Stimulated activated CD4-positive, alpha-beta T cell treated with anti-CD3 and anti-CD28 coated beads, TNF-alpha, amount 100 ng/mL, for 1 hour (primary cell): ENCODE measurements around the gene SAGE1.
"Not testable (repeated sequence)": the region's sequence is repeated elsewhere in the genome, so short reads cannot be mapped to it uniquely, and the experiment has no call there.

Source experiments
- DNase-seq, 3 donors: peaks; one replicate each; pipeline ENCODE4 v3.0.0-alpha.2; 2020; ENCODE audit warnings: low read depth in 3 of 3, low spot score in 1 of 3

The SAGE1 gene, protein sequence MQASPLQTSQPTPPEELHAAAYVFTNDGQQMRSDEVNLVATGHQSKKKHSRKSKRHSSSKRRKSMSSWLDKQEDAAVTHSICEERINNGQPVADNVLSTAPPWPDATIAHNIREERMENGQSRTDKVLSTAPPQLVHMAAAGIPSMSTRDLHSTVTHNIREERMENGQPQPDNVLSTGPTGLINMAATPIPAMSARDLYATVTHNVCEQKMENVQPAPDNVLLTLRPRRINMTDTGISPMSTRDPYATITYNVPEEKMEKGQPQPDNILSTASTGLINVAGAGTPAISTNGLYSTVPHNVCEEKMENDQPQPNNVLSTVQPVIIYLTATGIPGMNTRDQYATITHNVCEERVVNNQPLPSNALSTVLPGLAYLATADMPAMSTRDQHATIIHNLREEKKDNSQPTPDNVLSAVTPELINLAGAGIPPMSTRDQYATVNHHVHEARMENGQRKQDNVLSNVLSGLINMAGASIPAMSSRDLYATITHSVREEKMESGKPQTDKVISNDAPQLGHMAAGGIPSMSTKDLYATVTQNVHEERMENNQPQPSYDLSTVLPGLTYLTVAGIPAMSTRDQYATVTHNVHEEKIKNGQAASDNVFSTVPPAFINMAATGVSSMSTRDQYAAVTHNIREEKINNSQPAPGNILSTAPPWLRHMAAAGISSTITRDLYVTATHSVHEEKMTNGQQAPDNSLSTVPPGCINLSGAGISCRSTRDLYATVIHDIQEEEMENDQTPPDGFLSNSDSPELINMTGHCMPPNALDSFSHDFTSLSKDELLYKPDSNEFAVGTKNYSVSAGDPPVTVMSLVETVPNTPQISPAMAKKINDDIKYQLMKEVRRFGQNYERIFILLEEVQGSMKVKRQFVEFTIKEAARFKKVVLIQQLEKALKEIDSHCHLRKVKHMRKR

GRCh38 chrX:135893294-135893817, at the start of gene SAGE1, which contains the start of gene CT45A10:
Gene SAGE1, plus strand, starts transcription at chrX:135893716. Its CDS starts 2,527 bp downstream, at chrX:135896243.
Gene CT45A10, minus strand, starts transcription at chrX:135893444. Its CDS starts 8,100 bp downstream, at chrX:135885344.
- no peak for DNase-seq

- not testable (repeated sequence) for DNase-seq
These were observed 39.1 kb upstream of the SAGE1 start, which contains the start of gene CT45A8 for GRCh38 chrX:135854438-135854837. Gene CT45A8, minus strand, starts transcription at chrX:135854538. Its CDS starts 3,755 bp downstream, at chrX:135850783.

GRCh38 chrX:135871712-135872111, 21.8 kb upstream of the SAGE1 start, which contains the start of gene CT45A9:
Gene CT45A9, minus strand, starts transcription at chrX:135871812. Its CDS starts 3,751 bp downstream, at chrX:135868061.
- not testable (repeated sequence) for DNase-seq

DNA sequence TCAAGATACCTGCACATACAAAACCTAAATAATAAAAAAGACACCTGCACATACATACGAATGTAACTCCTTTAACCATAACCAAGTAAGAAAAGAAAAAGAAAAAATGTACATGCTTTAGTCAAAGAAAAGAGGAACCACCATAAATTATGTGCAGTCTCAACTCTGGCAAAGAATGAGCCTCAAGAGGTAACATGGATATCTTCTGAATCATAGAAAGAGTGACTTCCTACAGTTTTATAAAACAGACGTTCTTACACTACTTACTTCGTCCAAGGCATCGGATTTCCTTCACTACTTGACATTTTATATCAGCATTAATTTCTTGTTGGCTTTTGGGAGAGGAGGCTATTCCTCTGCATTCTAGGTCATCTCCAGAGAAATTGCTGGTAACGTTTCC, 10.8 kb upstream of the SAGE1 start:
- DNase-seq, result not testable (repeated sequence)

GRCh38 chrX:135888230-135888629, 5.3 kb upstream of the SAGE1 start:
- not testable (repeated sequence) for DNase-seq

GRCh38 chrX:135888976-135889375, 4.5 kb upstream of the SAGE1 start:
- DNase-seq, result not testable (repeated sequence)

DNA sequence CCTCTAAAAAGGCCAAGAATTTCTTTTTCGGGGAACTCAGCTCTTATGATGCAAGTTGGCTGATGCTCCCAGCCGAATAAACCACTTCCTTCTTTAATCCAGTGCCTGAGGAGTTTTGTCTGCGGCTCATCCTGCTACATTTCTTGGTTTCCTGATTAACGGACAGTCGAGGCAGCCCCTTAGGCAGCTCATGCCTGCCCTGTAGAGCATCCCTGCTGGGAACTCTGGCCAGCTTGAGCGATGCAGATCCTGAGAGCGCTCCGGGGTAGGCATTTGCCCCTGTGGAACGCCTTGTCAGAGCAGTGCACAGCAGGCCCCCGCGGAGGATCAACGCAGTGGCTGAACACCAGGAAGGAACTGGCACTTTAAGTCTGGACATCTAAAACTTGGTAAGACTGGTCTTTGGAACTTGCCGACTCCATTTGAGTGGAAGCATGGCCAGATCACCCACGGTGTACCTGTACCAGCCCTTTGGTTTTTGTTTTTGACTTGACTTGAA, 3.4 kb upstream of the SAGE1 start:
- DNase-seq, result no peak

- no peak for DNase-seq
These were observed 735 bp upstream of the SAGE1 start for GRCh38 chrX:135892781-135893180.

- no peak for DNase-seq
These were observed 16.7 kb downstream of the SAGE1 start for GRCh38 chrX:135910251-135910650.

DNA sequence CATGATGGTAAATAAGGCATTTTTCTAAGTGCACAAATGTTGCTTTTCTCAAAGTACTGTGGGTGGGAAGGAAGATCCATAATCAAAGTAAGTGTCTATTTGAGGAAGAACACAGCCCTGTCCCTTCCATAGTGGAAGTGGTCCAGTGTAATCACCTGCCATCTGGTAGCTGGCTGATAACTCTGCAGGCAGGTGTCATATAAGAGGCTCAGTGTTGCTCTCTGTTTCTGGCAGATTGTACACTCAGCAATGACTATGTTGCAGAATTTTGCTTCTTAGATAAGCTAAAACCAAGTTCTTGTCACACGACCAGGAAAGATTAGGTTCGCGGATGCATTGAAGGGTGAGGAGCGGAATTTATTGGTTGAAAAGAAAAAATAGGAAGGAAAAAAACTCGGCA, 20.9 kb downstream of the SAGE1 start:
- DNase-seq, result no peak

DNA sequence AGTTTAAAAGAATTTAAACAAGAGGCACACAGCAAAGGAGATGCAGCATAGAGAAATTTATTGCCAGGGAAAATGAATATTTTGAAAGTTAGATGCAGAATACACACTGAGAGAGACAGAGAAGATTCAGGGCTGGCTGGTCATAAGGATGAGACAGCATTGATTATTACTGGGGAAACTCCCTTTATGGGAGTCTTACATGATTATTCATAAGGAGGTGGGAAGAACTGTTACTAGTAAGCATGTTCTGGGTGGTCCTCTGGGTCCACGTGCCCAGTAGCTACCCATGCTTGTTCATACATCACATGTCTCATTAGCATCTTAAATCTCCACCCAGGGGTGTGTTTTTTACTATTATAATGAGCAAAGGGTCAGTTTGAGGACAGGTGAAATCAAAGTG, 27.0 kb downstream of the SAGE1 start:
- not testable (repeated sequence) for DNase-seq

DNA sequence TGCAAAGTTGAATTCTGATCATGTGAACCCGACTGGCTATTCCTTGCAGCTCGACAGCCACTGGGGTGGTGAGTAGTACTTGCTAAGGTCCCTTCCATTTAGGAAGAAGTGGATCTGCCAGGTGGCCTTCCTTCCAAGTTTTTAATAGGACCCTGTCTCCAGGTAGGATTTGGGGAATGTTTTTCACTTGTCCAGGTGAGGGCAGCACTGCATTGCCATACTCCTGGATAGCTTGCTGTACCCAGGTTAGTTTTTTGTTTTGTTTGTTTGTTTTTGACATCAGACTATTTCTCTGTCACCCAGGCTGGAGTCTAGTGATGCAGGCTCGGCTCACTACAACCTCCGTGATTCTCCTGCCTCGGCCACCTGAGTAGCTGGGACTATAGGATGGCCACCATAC, 29.8 kb downstream of the SAGE1 start:
- no peak for DNase-seq

- DNase-seq, result no peak
These were observed 34.4 kb downstream of the SAGE1 start for GRCh38 chrX:135927897-135928296.

DNA sequence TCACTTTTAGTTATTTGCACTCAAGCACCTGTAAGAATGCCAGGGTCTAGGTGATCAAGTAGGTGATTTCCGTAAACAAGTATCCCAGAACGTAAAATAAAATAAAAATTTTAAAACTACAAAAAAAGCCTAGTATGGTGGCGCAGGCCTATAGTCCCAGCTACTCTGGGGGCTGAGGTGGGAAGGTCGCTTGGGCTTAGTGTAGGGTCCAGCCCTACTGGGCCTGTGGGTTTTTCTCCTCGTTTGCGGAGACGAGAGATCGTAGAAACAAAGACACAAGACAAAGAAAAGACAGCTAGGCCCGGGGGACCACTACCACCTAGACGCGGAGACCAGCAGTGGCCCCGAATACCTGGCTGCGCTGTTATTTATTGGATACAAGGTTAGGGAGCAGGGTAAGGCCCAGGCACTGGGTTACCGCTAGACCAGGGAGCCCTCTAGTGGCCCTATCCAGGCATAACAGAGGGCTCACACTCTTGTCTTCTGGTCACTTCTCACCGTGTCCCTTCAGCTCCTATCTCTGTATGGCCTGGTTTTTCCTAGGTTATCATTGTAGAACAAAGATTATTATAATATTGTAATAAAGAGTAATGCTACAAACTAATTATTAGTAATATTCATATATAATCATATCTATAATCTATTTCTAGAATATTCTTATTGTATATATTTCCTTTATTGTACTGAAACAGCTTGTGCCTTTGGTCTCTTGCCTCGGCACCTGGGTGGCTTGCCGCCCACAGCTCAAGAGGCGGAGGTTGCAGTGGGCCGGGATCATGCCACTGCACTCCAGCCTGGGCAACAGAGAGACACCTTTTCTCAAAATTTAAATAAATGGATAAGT, 38.4 kb downstream of the SAGE1 start:
- DNase-seq, result peak in 1 of 3 donors; percentile 2

DNA sequence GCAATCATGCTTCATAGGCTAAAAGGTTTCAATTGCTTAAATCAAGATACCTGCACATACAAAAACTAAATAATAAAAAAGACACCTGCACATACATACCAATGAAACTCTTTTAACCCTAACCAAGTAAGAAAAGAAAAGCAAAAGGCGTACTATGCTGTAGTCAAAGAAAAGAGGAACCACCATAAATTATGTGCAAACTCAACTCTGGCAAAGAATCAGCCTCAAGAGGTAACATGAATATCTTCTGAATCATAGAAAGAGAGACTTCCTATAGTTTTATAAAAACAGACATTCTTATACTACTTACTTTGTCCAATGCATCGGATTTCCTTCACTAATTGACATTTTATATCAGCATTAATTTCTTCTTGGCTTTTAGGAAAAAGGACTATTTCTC, 51.0 kb downstream of the SAGE1 start:
- DNase-seq, result no peak

- no peak for DNase-seq
These were observed 57.8 kb downstream of the SAGE1 start for GRCh38 chrX:135951291-135951690.
